ENCODE measurements around the gene PKHD1.

- TF ChIP-seq, protein P1, sequence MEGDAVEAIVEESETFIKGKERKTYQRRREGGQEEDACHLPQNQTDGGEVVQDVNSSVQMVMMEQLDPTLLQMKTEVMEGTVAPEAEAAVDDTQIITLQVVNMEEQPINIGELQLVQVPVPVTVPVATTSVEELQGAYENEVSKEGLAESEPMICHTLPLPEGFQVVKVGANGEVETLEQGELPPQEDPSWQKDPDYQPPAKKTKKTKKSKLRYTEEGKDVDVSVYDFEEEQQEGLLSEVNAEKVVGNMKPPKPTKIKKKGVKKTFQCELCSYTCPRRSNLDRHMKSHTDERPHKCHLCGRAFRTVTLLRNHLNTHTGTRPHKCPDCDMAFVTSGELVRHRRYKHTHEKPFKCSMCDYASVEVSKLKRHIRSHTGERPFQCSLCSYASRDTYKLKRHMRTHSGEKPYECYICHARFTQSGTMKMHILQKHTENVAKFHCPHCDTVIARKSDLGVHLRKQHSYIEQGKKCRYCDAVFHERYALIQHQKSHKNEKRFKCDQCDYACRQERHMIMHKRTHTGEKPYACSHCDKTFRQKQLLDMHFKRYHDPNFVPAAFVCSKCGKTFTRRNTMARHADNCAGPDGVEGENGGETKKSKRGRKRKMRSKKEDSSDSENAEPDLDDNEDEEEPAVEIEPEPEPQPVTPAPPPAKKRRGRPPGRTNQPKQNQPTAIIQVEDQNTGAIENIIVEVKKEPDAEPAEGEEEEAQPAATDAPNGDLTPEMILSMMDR (IDR thresholded peaks at IDR 0.05): no peak
- no peak for TF ChIP-seq POLR2A (IDR thresholded peaks at IDR 0.05)
Observed at GRCh38 chr6:52010145-52010544, 77.3 kb downstream of the PKHD1 start.
